ENCODE measurements around the gene LLCFC1.
"Not testable (repeated sequence)": the region's sequence is repeated elsewhere in the genome, so short reads cannot be mapped to it uniquely, and the experiment has no call there.

- TF ChIP-seq, protein P1, sequence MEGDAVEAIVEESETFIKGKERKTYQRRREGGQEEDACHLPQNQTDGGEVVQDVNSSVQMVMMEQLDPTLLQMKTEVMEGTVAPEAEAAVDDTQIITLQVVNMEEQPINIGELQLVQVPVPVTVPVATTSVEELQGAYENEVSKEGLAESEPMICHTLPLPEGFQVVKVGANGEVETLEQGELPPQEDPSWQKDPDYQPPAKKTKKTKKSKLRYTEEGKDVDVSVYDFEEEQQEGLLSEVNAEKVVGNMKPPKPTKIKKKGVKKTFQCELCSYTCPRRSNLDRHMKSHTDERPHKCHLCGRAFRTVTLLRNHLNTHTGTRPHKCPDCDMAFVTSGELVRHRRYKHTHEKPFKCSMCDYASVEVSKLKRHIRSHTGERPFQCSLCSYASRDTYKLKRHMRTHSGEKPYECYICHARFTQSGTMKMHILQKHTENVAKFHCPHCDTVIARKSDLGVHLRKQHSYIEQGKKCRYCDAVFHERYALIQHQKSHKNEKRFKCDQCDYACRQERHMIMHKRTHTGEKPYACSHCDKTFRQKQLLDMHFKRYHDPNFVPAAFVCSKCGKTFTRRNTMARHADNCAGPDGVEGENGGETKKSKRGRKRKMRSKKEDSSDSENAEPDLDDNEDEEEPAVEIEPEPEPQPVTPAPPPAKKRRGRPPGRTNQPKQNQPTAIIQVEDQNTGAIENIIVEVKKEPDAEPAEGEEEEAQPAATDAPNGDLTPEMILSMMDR (IDR thresholded peaks at IDR 0.05): not testable (repeated sequence)
- TF ChIP-seq ELF1 (IDR thresholded peaks at IDR 0.05); TAF1 (IDR thresholded peaks at IDR 0.05; ENCODE audit: borderline replicate concordance, low read depth, low read length); POLR2AphosphoS5 (IDR thresholded peaks at IDR 0.05; ENCODE audit: low read depth, low read length); REST (IDR thresholded peaks at IDR 0.05; ENCODE audit: low read depth, low read length): not testable (repeated sequence)
These were observed 39.1 kb downstream of the LLCFC1 start for GRCh38 chr7:142978402-142978801.
